AG08395 (cell line): ENCODE data around the gene WEE2.
"Not testable (repeated sequence)": the region's sequence is repeated elsewhere in the genome, so short reads cannot be mapped to it uniquely, and the experiment has no call there.

ENCODE experiments used
- DNase-seq: peaks from one replicate; pipeline ENCODE4 v3.0.0; 2012; ENCODE audit warnings: mixed read lengths, low spot score

WEE2 gene

DNA sequence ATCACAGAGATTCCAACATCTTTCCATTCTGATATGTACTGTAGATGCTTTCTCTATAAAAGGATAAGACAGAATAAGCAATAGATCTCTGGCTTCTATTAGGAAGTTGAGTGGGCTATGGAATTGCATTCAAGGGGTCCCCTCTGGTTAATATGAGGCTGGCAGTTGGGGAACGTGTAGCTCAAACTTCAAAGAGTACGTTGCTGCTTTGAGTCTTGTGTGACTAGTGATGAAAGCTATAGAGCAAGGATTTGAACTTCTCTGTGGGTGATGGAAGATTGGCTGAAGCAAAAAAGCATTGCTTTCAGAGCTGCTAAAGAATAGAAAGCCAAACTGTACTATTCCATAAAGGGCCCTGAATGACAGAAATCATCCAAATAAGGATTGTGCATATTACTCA, 6.4 kb downstream of the WEE2 start:
- no peak for DNase-seq

DNA sequence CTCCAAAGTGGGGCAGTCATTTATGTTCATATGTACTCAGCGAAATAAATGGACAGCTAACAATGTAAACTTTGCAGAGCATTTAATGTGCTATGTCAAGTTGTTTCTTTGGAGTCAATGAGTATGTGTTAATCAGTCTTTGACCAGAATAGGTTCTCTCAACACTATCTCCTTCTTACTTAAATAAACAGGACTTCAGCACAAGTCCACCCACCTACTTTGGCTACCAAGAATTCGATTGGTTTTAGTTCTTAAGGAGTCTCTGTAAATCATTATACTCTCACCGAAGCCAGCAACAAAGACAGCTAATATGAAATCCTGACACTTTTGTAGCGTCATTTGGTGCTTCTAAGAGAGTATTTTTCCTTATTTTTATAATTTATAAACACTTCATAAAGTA, 6.9 kb downstream of the WEE2 start:
- DNase-seq: no peak

DNA sequence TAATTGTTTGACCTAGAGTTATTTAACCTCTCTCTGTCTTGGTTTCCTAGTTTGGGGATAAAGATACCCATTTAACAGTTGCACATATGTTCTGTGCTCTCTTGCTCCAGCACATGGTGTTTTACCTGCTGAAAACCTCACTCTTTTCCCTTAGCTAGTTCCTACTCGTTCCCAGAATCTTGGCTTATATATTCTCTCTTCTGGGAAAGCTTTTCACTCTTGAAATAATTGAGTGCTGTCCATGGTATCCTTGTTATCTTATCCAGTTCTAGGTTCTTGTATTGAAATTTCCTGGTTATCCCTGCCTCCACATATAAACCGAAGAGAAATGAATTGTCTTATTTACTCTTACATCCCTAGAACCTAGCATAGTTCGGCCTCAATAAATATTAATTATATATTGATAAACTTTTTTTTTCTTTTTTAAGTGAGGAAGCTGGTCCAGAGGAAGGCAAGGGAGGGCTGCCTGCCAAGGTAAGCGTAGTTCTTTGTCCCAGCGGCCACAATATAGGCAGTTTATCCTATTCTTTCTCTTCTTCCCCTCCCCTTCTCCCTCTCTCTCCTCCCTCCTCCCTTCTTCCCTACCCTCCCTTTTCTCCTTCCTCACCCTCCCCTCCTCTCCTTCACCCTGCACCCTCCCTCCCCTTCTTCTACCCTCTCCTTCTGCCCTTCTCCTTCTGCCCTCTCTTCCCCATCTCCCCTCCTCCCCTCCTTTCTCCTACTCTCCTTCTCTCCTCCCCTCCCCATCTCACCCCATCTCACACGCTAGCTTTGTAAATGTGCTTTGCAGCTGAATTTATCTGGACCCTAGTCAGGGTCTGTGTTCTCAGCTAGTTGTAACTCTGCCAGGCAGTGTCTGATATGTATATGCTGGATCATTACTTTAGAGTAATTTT, 7.9 kb downstream of the WEE2 start:
- no peak for DNase-seq

DNA sequence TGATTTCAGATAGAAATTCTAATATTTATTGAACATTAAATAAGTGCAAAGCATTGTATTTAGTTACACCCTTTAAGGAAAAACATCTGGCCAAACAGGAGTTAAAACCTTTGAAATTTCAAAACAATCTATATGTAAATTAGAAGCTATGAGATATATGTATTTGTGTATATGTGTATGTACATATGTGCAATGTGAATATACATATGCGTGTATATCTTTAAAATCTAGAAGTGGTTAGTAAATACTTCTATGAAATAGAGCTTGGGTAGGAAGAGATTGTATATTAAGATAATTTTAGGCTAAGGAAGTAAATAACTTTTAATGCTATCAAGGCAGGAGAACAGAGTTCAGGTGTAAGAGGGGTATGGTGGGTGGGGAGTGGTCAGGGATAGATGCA, 9.3 kb downstream of the WEE2 start:
- no peak for DNase-seq

DNA sequence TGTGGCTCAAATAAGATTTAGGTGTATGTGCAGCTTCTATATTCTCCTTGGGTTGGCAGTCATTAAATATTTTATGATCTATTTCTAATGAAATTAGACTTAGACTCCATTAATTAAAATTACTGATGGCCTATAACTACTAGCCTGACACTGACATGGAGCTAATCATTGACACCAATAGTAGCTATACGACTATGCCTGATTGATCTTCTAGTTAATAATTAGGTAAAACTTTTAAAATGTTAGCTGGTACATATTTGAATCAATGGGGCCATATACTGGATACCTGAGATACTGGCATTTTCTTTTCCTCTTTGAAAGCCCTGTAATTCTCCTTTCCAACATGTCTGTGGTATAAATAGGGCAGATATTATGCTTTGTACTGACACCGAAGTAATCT, 14.4 kb downstream of the WEE2 start:
- DNase-seq: no peak

DNA sequence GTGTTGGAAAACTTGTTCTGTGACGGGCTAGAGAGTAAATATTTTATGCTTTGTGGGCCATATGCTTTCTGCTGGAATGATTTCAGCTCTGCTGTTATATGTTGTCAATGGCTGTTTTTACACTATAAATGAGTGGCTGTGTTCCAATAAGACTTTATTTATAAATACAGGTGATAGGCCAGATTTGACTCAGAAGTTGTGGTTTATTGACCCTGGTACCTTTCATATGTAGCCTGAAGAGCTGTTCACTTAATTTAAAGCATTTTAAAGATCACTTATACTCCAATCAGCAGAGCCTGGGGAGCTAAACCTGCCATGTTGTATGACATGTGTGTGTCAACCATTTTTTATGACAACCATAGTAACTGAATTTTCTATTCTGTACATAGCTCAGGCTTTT, 20.9 kb downstream of the WEE2 start:
- no peak for DNase-seq

DNA sequence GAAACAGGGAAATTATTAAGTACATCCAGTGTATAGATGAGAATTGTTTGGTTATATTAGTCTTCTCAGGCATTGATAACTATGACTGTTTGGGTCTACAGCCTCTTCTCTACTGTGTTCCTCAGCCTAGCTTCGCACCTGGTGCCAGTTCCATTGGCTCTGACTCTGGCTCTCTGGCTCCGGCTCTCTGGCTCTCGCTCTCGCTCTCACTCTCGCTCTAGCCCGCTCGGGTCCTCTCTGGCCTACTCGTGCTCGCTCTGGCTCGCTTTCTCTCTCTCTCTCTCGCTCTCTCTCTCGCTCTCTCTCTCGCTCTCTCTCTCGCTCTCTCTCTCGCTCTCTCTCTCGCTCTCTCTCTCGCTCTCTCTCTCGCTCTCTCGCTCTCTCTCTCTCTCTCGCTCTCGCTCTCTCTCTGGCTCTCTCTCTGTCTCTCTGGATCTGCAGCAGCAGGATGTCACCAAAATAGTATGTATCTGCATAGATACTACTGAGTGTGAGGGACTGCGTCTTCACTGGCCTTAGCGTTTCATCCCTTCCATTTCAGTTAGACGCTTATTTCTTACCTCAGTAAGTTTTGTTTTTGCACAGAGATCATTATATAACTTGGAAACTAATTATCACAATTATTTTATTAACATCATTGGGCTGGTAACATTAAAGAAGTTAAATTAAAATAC, 23.5 kb downstream of the WEE2 start:
- DNase-seq: no peak

DNA sequence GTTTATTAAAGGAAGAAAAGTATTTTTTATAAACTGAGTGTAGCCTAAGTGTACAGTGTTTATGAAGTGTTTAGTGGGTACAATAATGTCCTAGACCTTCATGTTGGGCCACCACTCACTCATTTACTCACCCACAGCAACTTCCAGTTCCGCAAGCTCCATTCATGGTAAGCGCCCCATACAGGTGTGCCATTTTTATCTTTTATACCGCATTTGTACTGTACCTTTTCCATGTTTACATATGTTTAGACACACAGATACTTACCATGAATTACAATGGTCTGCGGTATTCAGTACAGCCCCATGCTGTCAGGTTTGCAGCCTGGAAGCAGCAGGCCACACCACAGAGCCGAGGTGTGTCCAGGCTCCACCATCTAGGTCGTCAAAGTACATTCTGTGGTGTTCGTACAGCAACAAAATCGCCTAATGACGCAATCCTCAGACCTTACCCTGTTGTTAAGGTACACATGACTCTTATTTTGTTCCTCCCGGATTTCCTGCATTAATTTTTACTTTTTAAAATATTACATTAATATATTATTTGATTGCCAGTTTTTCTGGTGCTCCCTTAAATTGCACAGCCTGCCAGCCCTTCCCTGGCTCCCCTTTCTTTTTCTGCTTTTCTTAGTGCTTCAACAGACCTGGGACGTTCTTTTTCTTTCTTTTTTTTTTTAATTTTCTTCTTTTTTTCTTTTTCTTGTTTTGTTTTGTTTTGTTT, 29.1 kb downstream of the WEE2 start:
- no peak for DNase-seq

DNA sequence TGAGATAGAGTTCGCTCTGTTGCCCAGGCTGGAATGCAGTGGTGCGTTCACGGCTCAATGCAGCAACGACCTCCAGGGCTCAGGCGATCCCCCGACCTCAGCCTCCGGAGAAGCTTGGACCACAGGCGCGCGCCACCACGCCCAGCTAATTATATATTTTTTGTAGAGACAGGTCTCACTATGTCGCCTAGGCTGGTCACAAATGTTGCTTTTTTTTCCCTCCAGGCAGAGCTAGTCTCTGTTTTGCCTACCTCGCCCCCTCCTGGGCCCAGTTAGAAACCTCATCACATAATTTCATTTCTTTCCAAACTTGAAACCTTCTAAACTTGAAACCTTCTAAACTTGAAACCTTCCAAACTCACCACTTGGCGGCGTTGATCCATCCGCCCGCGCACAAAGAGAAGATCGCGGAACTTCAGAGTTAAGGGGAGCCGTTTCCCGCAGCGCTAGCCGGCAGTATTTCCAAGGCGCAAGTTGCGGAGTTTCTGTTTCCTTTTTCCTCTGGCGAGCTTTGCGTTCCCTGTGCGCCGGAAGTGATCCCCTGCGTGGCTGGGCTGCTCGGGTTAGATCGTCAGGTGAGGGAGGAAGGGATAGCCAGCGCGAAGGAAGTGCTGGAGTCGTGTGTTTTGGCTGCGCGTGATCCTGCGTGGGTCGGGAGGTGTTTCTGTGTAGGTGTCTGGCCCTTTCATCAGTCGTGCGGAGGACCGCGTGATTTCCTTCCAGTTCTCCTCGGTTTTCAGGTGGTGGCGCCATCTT, 29.9 kb downstream of the WEE2 start, which contains the start of gene SSBP1:
Gene SSBP1 (plus strand): TSS at position 523 of the 756 bp plus-strand sequence. CDS start 809 bp downstream, outside the sequence.
- DNase-seq: peak; percentile 91

DNA sequence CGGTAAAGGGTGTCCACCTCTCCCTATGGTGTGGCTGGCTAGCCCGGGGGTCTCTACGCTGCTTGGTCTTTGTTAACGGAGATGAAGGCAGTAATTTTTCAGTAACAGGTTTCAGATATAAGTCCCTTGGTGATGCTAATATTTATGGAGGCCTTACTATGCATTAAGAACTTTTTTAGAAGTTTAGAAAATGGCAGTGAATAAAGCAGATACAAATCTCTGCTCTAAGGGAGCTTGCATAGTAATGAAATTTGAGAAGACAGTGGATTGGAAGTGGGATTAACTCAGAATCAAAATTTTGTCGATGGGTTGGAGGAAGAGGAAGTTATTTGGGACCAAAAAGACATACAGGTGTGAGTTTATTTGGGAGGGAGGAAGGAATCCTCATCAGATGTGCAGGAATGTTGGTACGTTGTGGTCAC, 30.4 kb downstream of the WEE2 start:
- DNase-seq: no peak

DNA sequence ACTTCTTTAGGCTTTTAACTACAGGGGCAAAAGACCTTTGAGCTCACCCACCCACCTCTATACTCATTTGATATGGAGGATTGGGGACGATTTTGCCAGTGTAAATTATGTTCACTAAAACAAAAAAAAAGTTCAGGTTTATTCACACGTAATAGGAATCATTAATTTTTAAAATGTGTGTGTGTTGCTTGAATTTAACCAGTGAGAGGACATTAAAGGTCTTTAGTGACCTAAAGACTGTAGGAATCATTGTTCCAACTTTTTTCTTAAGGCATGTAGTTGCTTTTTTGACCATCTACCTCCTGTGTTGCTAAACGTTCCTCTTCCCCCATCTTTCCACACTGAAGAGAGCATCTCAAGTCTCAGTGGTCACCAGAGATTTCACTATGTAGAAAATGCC, 31.1 kb downstream of the WEE2 start:
- DNase-seq: no peak

DNA sequence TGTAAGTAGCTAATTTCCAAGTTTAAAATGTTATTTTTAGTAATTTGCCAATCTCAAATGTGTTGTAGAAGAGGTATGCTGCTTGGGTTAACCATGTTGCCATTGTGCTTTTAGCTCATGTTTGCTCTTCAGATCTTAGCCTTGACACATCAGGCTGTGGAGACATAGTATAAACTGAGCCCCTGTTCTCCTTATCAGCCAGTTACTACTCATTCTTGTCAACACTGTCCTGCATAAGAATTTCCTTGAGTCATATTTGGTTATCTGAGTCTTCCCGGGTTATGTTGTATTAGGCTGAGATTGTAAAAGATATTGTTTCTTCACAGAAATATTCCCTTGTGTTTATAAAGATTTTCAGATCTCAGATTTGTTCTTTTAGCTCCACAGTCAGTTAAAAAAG, 34.1 kb downstream of the WEE2 start:
- no peak for DNase-seq

DNA sequence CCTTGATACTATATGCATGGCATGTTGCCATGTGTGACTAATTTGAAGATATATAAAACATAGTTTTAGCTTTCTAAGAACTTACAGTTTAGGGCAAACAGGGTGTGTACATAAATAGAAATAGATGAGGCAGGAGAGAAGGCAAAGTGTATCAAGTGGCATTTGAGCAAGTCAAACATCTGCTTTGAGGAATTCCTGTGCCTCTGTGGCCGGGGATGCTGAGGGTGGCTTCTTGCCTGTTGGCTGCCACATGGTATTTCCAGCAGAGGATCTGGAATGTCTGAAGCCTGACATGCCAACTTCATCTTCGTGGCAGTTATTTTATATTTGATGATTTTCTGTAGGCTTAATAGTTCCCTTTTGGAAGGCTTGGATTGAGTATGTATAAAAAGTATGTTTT, 36.0 kb downstream of the WEE2 start:
- DNase-seq: no peak

DNA sequence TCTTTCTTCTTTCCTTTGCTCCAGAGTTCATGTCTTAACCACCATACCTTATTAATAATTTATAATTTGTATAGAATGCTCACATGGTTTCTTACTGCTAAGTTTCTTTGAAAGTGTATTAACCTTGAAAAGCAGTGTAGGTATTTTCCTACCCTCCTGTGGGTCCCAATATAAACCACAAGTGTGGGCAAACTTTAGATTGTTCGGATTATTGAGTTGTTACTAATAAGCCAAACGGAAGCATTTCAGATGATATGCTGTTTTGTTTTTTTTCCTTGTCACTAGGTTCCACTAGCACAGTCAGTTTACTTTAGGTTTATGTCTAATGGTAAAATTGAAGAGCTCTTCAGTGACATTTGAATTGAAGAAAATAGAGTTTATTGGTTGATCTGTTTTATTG, 40.2 kb downstream of the WEE2 start:
- DNase-seq: no peak

DNA sequence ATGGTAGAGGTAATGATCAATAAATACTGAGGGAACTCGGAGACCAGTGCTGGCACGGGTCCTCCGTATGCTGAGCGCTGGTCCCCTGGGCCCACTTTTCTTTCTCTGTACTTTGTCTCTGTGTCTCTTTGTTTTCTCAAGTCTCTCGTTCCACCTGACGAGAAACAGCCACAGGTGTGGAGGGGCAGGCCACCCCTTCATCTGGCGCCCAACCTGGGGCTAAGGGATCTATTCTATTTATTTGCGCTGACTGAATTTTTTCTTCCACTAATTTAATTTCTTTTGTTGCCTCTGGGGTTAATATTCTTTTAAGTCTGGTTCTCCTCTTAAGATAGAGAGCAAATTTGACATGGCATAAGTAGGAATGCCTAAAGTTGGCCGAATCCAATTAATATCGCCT, 43.8 kb downstream of the WEE2 start:
- not testable (repeated sequence) for DNase-seq

DNA sequence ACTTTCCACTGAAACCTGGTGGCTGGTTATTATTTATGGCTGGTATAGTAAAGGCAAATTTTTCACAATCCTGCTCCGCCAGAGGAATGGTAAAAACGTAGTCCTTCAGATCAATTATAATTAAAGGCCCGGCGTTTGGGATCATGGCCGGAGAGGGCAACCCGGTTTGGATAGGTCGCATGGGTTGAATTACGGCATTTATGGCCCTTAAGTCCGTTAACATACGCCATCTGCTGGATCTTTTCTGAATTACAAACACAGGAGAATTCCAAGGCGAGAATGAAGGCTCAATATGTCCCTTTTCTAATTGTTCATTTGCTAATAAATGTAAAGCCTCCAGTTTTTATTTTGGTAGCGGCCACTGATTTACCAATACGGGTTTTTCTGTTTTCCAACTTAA, 44.5 kb downstream of the WEE2 start:
- DNase-seq: no peak

DNA sequence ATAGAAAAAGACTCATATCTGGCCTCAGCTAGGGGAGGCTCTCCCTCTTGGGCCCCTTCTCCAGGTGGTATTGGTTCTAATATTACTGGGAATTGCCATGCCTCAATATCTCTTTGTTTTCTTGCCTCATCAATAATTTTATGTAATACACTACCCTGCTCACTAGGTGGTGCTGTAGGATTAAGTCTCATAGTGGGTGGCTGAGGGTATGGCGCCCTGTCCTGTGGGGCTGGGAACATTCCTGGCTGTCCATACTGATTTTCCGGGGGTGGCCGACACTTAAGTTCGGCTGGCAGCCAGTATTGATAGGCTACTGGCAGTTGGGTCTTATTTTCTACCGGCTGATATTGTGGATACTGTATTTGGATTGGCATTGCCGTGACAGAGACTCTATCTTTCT, 46.8 kb downstream of the WEE2 start:
- peak; percentile 24 for DNase-seq

DNA sequence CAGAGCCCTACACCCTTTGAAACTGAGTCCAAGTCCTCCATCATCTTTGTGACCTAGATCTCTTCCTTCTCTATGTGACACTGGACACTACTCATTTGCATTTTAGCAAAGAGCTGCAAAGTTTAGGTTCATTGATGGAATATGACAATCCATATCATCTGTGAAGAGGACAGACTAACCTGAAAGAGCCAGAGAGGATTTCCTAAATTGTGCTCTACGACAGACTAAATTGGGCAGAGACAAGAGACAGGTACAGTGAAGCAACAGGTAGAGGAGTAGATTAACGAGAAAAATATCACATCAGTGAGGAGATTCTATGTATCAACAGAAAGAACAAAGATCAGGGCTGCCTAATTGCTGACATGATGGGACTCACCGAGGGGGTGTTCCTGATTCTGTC, 55.6 kb downstream of the WEE2 start, which contains the start of gene TAS2R3:
Gene TAS2R3 (plus strand): TSS at position 301 of the 400 bp plus-strand sequence. CDS start 62 bp downstream, at position 363.
- DNase-seq: no peak

DNA sequence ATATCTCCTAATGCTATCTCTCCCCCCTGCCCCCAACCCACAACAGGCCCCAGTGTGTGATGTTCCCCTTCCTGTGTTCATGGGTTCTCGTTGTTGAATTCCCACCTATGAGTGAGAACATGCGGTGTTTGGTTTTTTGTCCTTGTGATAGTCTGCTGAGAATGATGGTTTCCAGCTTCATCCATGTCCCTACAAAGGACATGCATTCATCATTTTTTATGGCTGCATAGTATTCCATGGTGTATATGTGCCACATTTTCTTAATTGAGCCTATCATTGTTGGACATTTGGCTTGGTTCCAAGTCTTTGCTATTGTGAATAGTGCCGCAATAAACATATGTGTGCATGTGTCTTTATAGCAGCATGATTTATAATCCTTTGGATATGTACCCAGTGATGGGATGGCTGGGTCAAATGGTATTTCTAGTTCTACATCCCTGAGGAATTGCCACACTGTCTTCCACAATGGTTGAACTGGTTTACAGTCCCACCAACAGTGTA, 62.0 kb downstream of the WEE2 start:
- not testable (repeated sequence) for DNase-seq

DNA sequence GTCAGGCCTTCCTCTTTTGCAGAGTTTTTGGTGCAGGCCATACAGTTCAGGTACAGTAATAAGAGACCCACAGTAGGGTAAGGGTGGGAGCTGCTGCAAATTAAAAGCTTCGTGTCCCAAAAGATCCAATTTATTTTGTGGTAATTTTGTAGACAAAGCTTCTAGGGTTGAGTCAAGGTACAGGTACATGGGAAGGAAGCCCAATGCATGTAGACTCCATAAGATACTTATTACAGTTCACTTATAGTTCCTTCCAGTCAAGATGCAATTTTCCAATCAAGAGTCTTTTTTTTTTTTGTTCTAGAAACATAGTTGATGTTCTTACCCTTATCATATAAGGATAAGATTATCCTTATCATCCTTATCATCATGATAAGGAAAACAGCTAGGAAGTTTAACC, 68.2 kb downstream of the WEE2 start, which contains the start of gene TAS2R4:
Gene TAS2R4 (plus strand): TSS at position 301 of the 400 bp plus-strand sequence. CDS start 1,815 bp downstream, outside the sequence.
- no peak for DNase-seq
